ENCODE results near the gene GNAI1.

The GNAI1 gene

DNA sequence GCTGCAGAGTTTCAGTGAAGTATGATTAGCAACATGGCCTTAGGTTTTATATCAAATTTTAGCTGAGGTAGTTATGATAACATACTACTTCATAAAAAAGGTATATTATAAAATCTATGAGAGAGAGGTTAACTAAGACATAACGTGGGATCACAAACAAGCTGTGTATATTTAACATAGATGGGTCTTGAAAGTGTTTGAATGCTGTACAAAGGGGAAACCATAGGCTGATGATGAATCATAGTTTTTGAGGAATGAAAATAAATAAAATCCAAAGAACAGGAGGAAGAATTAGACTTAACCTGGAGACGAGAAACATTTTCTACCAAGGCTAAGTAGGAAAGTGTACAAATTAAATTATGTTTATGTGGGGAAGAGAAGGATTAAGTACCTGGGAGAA, 119.0 kb downstream of the GNAI1 start:
- no peak for DNase-seq (ENCODE audit: low read depth)

DNA sequence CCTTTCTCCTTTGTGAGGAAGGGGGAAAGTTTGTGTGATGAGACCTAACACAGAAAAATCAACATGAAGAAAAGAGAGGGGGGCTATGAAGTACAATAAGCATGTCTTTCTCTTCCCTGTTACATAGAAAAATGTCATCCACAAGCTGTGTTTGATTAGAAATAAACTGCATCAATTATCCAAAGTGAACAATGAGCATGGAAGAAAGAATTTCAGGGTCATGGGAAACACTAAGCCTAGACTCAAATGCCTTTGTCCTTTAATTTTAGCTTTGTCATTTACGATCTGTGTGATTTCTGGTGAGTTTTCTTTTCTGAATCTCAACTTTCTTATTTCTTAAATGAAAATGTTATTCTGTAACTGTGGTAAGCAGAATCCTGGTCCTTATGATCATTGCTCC, 121.0 kb downstream of the GNAI1 start:
- no peak for DNase-seq (ENCODE audit: low read depth)

DNA sequence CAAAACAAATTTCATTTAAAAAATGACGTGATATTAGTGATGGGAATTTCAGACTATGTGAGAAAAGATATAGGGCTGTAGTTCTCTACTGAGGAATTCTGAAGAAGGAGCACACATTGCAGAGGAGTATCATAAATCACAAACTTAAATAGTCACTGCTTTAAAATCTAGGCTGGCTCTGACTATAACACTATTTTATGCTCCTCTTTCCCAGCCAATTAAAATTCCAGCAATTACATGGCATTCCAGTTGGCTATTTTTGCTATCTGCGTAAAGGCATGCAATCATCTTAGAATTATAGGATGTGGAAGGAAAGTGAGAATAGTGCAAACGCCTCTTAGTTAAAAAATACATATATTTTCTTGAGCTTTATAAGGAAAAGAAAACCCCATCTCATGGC, 123.1 kb downstream of the GNAI1 start:
- no peak for DNase-seq (ENCODE audit: low read depth)

DNA sequence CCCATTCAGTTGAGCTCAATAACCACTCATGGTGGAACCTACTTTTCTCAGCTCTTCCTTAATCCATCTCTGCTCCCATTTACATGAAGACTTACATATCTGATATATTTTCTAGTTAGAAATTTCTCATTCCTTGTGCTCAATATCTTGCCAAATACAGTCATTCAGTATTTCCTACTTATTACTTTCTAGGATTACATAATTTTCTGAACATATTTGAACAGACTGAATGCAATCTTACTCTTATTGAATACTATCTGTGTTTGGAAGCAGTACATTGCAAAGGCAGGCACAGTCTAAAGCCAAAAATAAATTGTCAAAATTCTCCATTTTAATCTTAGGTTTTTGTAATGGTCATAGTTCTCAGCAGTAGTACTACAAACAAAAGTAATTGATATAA, 126.0 kb downstream of the GNAI1 start:
- no peak for DNase-seq (ENCODE audit: low read depth)

DNA sequence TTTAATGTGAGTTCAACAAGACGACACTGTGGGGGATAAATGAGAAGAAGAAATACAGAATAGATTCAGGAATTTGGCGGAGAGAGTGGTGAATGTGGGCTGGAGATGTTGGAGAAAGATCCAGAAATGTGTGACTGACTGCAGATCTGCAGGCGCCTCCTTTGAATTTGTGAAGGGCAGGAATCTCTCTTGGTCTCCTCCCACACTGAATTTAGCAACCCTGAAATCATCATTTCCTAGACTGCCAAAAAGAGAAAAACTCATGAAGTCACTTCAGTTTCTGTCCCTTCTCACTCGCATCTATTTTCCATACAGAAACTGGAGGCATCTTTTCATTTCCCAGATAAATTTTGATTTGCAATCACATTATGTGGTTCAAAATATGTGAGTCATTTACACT, 128.7 kb downstream of the GNAI1 start:
- no peak for DNase-seq (ENCODE audit: low read depth)

DNA sequence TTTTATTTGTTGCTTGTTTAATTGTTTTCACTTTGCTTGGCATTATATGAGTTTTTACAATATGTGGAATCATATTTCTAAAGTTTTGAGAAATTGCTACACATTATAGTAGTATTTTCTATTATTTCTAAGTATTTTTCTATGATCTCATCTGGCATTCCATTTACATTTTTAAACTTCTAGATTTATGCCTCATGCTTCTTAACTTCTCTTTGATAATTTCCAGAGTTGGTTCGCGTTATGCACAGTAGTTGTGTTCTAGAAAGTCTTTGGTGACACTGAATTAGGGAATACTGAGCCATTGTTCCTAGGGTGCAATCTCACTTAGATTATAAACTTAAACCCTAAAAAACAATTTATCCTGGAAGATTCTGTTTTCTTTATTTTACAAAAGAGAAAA, 129.2 kb downstream of the GNAI1 start:
- no peak for DNase-seq (ENCODE audit: low read depth)

DNA sequence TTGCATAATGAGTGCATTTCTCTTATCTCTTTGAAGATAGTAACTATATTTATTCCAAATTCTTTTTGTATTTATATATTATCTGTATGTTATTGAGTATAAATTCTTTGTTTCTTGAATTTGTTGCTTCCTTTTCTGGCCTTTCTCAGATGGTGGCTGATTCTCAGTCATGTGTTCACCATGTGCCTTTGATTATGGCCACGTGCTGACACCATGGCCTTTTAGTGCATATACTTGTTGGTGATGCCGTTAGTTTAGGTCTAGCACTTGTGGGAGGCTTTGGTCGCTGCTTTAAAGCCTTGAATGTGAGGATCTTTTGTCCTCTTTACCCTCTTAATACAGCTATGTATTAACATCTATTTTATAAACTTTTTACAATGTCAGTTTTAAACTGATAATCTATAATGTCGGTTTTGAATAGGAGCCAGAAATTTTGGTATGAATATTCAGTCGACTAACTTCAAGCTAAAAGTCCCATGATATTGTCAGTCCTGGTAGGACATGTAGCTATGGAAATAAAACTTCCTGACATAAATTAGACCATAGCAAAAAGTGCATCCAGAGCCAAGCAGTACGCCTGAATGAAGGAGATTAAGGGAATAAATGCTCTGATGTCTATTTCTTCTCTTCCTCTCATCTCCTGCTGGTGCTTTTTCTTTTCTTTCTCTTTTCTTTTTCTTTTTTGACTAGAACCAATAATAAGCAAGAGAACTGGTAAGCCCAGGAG, 130.3 kb downstream of the GNAI1 start:
- no peak for DNase-seq (ENCODE audit: low read depth)

DNA sequence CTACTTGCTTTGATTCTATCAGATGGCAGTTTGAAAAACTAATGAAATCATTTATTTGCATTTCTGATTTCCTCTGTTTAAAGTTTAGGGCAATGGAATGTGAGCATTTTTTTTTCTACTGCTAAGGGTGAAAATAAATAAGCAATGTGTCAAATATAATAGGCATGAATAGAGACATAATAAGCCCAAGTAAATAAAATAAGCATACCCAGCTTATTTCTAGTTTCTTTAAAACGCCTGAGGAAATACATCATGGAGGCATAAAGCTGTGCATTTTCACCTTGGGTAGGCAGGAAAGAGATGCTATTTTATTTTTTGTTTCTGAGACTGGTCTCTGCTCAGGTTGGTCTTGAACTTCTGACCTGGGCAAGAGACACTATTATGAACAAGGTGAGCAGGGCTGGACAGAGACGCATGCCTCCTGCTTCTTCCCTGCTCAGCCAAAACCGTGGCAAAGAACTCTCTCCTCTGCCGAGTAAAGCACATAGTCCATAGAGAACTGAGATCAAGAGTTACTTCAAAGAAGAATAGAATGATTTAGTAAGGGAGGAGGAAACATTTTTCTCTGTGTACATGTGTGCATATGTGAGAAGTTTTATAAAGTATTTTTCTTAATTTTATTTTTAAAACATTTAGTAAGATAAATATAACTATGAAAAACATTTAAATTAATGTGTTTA, 138.1 kb downstream of the GNAI1 start:
- DNase-seq (ENCODE audit: low read depth) = no peak

DNA sequence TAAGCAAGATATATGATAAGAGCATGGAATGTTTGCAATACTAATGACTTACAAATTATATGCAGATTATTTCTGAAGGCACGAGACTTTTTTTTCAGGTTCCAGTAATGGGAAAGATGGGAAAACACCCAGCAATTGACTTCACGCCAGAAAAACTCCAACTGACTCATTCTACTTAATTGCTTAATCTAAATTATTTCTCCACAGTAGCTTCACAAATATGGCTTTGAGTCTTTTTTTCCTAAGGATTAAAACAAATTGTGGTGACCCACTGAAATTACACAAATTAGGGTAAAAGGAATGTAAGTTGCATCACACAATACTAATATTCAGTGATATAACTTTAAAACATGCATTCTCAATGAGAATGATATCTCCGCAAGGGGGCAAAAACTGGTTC, 138.7 kb downstream of the GNAI1 start:
- DNase-seq (ENCODE audit: low read depth) = no peak

DNA sequence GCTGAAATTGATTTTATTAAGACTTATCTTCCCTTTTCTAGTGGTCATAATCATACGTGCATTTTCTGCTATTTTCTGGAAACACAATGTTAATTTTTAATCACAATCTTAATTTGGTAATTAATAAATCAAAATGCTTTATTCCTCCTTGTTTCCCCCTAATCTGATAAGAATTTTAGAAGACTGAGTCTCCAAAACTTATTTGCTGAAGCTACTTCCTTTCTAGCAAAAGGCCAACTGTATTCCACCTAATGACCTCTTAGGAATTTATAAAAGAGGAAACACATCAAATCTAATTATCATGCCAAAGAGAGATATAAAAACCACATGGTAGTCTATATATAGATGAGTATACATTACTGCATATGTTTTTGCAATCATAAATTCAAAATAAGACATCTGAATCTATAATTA, 140.6 kb downstream of the GNAI1 start:
- DNase-seq (ENCODE audit: low read depth) = no peak
